Fibroblast of lung (primary cell): Measurements from ENCODE around the gene SIK2.

ENCODE experiments used
- CTCF ChIP-seq, 2 donors: IDR thresholded peaks in 1 of 2; conservative IDR thresholded peaks in 1 of 2; 1 replicate in 1 of 2; 2 replicates in 1 of 2; pipeline ENCODE4 v1.5.1; 2011 to 2012; ENCODE audit warnings: low read length in 2 of 2, control low read depth in 1 of 2, inconsistent platforms in 1 of 2, low read depth in 1 of 2, mild to moderate bottlenecking in 1 of 2
- EZH2 ChIP-seq: IDR thresholded peaks from 2 replicates; pipeline ENCODE4 v1.5.1; 2012; ENCODE audit warnings: low read length, control low read depth, mild to moderate bottlenecking; ENCODE audit errors: missing control alignments

GRCh38 chr11:111575740-111576139, 26.5 kb upstream of the SIK2 start:
- TF ChIP-seq CTCF (conservative IDR thresholded peaks at IDR 0.05 in 1 of 2, IDR thresholded peaks at IDR 0.05 in 1 of 2; ENCODE audit: low read depth in 1 of 2, low read length in 2 of 2) = no peak
- no peak for TF ChIP-seq EZH2
